ENCODE measurements around the gene SLC2A1.
A peak's percentile ranks its signal among the peaks of the same experiment; 100 is the strongest.
"Not testable (repeated sequence)": the region's sequence is repeated elsewhere in the genome, so short reads cannot be mapped to it uniquely, and the experiment has no call there.

SLC2A1 gene

DNA sequence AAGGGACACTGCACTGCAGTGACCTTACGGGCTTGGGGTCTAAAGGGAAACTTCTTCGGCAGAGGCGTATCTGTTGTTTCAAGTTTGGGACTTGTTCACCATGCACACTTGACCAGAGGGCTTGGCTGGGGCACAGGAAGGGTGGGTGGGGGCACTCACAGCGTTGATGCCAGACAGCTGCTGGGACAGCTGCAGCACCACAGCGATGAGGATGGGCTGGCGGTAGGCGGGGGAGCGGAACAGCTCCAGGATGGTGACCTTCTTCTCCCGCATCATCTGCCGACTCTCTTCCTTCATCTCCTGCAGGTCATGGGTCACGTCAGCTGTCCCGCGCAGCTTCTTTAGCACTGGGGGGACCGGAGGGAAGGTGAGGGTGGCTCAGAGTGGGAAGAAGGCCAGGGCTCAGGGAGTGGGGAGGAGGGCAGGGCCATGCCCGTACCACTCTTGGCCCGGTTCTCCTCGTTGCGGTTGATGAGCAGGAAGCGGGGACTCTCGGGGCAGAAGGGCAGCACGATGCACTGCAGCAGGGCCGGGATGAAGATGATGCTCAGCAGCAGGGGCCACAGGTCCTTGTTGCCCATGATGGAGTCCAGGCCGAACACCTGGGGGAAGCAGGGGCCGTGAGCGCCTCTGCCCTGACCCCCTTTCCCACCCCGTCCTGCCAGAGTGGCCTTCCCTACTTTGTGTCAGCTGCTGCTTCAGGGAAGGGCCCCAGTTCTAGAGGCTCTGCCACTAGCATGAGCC is 29.1 kb downstream of the SLC2A1 start:
- no peak for DNase-seq (ENCODE audit: low read depth in 3 of 3)

DNA sequence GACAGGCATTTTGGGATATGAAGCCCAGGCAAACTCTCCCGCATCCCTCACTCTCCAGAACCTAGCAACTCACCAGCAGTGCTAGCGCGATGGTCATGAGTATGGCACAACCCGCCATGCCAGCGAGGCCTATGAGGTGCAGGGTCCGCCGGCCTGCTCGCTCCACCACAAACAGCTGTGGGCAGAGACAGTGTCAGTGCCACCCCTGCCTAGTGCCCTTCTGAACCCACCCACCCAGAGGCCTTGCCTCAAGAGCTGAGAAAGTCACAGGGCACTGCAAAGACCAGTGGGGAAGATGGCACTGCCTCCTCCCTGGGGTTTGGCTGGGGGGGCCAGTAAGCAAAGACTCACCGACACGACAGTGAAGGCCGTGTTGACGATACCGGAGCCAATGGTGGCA is 29.8 kb downstream of the SLC2A1 start:
- no peak for DNase-seq (ENCODE audit: low read depth in 3 of 3)

DNA sequence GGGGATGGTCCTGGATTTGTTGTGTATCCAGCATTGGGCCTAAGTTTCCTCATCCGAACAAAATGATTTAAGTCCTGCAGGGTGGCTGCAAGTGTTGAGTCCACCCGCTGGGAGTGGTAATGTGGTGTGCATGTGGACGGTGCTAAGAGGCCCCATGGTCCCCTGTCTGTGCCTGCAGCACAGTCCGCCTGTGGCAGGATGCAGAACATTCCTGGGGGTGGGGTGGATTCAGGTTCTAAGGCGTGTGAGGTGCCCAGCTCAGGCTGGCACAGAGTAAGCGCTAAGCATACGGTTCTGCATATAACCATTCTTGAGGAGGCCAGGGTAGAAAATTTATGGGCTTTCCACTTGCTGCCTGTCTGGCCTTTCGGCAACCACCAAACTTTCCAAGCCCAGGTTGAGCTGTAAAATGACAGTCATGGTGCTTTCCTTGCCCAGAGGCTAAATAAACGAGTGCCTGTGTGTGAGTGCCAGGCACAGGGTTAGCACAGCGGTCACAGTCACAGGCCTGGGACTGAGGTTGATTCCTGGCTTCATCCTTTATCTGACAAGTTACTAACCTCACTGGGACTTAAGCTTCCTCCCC is 30.7 kb downstream of the SLC2A1 start:
- no peak for DNase-seq (ENCODE audit: low read depth in 3 of 3)

DNA sequence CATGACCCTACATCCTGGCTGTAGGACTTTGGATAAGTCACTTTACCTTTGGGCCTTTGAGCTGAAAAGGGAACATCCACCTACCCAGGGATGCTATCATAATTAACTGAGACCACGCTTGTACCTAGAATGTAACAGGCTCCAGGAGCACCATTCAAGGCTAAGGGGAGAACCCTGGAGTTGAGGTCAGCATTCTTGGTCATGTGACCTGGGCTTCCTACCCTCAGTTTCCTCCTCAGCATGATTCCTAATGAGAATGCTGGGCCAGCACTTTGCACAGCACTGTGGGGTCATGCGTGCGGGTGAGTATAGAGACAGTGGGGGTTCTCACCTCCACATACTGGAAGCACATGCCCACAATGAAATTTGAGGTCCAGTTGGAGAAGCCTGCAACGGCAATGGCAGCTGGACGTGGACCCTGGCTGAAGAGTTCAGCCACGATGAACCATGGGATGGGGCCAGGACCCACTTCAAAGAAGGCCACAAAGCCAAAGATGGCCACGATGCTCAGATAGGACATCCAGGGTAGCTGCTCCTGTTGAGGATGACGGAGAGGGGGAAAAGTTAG is 31.3 kb downstream of the SLC2A1 start:
- no peak for DNase-seq (ENCODE audit: low read depth in 3 of 3)

DNA sequence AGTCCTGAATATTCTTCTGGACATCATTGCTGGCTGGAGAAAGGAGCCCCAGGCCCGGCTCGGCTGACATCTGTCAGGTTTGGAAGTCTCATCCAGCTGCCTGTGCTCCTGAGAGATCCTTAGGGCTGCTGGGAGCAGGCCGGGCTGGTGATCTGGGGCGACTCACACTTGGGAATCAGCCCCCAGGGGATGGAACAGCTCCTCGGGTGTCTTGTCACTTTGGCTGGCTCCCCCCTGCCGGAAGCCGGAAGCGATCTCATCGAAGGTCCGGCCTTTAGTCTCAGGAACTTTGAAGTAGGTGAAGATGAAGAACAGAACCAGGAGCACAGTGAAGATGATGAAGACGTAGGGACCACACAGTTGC is 31.8 kb downstream of the SLC2A1 start:
- no peak for DNase-seq (ENCODE audit: low read depth in 3 of 3)

DNA sequence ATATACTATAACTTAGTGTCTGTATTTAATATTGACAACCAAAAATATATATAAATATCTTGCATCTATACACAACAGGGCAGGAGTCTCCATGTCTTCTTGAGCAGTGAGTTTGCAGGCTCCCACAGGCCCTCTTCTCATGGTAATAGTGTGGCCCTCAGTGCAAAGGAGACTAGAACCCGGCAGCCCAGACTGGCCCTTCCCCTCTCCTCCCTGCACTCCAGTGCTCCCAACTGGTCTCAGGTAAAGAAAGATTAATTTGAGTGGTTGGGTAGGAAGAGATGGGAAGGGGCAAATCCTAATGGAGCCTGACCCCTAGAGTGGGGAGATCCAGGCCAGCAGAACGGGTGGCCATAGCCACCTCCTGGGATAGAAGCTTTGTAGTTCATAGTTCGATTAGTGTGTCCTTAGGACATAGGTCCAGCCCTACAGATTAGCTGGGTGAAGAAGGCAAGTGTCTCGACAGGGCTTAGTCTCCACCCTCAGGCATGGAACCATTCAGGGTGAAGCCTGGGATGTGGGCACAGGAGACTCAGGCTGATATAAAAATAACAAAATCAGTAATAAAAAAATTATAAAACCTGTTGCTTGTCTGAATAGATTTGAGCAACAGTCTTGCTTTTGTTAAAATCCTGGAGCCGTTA is 32.3 kb downstream of the SLC2A1 start:
- DNase-seq (ENCODE audit: low read depth in 3 of 3) = no peak

DNA sequence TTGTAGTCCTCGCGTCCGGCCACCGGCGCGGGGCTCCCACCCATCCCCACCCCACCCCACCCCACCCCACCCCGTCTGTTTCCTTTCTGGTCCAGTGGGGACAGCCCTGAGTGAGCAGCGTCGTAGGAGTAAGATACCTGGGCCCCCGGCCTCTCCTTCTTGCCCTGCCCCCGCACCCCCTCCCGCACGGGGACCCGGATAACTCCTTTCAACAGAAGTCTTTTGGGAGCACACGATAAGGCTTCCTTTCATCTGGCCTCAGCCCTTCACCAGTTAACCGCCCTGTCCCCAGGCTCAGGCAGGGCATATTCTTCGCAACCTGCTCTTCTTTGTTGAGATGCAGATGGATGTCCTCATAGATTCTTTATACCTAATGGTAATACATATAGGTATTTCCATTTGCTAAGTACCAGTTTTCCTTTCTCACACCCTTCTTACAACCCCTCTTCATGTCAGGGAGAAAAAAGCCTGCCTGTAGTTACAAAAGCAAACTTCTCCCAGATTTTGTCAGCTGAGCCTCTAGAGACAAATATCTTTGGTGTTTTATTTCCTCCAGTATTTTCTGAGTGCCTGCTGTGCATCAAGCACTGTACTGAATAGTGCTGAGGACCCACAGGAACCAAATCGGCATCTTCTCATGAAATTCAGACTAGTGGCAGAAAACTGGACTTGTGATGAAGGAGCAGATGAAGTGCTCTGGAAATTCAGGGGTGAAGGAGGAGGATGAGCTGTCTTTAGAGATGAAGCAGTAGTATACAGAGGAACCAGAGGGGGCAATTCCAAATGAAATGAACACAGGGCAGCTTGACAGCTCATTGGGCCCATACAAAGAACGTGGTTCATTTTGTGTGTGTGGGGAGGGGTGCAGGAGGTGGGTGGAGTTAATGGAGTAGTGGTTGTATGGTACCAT is 33.6 kb downstream of the SLC2A1 start:
- no peak for DNase-seq (ENCODE audit: low read depth in 3 of 3)

DNA sequence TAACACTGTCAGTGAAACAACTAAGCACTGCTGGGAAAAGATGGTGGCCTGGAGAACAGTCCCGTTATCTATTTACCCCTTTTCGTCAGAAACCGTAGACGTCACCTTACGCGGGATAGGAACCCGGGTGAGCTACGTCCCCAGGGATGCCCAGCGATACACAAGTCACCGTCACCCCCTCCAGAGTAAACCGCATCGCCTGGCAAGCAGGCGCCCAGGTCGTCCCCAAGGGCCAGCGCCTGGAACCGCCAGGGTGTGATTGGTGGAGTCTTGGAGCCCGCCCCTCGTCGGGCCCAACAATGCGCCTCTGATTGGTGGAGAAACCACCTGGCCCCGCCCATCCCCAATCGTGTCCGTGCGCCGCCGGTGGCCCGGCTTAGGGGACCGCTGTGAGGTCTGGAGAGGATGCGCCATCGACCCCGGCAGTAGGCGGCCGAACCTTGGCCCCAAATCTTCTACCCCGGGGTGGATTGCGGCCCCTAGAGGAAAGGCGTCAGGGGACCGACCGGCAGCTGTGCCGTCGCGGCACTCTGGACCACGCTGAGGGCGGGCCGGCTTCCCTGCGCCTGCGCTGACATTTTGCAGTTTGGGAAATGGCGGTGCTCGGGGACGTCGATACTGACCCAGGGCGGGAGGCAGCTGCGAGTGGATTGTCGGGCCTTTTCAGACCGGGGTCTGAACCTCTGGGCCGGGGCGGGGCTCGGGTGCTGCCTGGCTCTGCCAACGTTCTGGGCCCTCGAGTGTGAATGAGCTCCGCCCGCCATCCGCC is 34.4 kb downstream of the SLC2A1 start:
- DNase-seq (ENCODE audit: low read depth in 3 of 3) = peak; percentile 83 to 87 (median 86)

DNA sequence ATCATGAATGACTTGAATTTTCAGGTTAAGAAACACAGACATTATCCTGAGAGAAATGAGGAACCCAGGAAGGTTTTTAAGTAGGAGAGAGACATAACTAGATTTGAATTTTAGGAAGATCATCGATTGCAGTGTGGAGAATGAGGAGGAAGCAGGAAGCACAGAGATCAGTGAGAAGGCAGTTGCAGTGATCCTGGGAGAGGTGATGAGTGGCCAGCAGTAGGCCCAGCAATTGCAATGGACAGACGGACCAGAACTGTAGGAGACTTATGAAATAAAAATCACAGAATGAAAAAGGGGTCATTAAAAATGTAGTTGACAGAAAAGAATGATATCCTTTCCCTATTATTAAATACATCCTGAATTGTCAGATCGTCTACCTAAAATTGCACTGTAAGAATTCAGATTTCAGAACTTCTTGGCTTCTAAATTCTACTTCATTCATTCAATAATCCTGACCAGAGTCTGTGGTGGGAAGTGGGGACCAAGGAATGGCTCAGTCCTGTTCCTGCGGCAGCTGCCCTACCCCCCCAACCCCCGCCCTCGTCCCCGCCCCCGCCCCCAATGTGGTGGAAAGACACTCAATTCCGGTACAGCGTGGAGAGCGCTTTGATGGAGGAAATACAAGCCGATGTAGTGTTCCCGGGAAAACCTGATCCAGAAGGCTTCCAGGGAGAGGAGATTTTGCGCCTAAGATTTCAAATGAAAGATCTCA is 35.1 kb downstream of the SLC2A1 start:
- no peak for DNase-seq (ENCODE audit: low read depth in 3 of 3)

DNA sequence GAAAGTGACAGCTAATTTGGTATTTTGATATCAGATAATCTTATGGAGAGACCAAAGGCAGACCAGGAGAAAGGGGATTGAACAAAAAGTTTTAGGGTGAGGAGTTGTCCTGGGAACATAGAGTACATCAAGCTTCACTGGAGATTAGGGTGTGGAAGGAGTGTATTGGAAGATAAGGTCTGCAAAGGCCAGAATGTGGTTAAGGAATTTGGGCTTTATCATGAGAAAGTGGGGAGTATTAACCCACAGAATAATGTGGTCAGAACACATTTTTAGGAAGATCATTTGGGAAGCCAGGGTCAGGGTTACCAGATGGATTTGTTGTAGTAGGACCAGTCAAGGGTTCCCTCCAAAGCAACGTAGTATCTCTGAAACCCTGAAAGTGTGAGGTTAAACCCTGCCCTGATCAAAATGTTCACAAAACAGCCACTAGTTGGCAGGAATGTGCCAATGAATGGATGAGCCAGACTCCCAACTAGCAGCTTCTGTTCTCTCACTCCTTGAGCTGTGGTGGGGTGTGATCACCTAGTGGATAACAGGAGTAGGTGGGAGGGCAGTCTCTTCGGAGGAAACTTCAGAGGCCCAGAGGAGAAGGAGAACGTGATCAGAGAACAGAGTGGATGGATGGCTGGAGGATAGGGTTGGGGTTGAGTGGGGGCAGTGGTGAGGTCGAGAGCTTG is 35.8 kb downstream of the SLC2A1 start:
- DNase-seq (ENCODE audit: low read depth in 3 of 3) = peak in 2 of 3 experiments; percentile 18 to 29

DNA sequence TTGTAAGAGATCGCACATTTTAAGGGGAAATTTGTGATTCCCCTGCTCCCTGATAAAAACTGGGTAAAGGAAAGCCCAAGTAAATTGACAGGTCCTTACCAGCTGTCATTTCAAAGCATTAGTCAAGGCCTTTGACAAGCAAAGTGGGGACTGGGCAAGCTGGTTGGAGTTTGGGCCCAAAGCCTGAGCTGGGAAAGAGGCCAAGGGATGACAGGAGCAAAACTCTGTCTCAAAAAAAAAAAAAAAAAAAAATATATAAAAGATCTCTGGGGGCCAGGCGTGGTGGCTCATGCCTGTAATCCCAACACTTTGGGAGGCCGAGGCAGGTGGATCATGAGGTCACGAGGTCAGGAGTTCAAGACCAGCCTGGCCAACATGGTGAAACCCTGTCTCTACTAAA is 36.9 kb downstream of the SLC2A1 start:
- DNase-seq (ENCODE audit: low read depth in 3 of 3) = no peak

DNA sequence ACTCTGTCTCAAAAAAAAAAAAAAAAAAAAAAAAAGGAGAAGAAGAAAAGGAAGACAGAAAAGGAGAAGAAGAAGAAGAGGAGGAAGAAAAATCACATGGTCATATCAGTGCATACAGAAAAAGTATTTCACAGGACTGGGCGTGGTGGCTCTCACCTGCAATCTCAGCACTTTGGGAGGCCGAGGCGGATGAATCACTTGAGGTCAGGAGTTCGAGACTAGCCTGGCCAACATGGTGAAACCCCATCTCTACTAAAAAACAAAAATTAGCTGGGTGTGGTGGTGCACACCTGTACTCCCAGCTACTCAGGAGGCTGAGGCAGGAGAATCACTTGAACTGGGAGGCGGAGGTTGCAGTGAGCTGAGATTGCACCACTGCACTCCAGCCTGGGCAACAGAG is 39.0 kb downstream of the SLC2A1 start:
- DNase-seq (ENCODE audit: low read depth in 3 of 3) = not testable (repeated sequence)

DNA sequence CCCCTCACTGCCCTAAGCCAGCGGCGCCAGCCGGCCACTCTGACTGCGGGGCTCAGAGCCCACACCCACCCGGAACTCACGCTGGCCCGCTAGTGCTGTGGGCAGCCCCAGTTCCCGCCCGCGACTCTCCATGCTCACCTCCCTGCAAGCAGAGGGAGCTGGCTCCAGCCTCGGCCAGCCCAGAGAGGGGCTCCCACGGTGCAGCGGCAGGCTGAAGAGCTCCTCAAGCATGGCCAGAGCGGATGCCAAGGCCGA is 41.5 kb downstream of the SLC2A1 start:
- DNase-seq (ENCODE audit: low read depth in 3 of 3) = no peak

DNA sequence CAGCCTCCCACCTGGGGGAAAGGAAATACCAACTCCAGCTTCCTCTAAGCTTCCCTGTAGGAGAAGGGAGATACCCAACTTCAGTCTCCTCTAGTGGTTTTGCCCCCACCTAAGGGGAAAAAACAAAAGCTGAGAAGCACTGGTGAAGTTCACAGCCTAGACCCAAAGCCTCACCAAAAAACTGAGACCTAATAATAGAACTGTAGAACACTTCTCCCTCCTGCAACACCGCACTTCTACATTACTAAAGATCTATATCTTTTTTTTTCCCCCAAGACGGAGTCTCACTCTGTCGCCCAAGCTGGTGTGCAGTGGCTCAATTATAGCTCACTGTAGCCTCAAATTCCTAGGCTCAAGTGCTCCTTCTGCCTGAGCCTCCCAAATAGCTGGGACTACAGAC is 43.2 kb downstream of the SLC2A1 start:
- DNase-seq (ENCODE audit: low read depth in 3 of 3) = no peak

DNA sequence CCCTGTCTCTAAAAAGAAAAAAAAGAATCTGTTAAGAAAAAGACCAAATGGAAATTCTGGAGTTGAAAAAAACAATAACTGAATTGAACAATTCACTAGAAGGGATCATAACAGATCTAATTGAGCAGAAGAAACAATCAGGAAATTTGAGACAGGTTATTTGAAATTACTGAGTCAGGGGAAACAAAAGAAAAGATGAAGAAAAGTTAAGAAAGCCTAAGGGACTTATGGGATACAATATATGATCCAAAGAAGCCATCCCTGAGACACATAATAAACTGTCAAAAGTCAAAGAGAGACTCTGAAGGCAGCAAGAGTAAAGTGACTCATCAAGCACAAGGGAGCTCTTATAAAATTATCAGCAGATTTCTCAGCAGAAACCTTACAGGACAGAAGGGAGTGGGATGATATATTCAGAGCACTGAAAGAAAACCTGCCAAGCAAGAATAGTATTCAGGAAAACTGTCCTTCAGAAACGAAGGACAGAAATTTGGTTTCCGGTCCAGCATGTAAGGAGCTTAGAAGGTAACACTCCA is 44.5 kb downstream of the SLC2A1 start:
- no peak for DNase-seq (ENCODE audit: low read depth in 3 of 3)

DNA sequence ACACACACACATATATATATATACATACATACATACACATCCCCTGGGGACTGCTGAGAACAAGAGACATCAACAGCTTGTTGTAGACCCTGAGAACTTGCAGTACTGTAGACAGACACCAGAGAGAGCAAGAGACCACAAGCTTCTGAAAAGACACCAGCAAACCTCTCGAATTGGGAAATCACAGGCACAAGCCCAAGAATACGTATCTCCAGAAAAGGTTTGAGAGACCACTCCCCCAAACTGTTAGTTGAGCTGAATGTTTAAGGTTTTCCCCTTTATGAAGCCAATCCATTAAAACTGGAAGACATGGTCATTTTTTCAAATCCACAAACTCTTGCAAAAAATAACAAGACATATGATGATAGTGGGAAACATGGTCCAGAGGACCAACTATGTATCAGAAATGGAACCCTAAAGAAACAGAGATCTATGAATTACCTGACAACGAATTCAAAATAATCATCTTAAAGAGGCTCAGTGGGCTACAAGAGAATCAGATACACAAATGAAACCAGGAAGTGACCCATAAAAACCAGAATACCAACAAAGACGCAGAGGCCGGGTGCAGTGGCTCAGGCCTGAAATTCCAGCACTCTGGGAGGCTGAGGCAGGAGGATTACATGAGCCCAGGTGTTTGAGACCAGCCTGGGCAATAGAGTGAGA is 45.1 kb downstream of the SLC2A1 start:
- peak in 2 of 3 experiments; percentile 29 to 32 for DNase-seq (ENCODE audit: low read depth in 3 of 3)

DNA sequence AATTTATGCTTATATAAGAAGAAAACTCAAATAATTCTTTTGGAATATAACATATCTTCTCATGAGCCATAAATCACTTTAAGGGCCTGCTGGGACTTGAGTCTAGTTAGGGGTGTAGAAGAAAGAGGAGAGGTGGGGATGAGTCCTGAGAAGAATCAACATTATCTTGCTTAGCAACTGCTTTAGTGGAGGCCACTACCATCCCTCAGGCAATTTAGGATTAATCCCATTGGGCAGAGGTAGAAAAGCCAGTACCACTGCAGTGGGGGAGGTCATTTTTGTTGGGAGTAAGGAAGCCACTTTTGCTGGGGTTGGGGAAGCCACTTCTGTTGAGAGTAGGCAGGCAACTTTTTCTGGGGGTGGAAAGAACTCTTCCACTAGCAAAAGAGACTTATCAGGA is 47.7 kb downstream of the SLC2A1 start:
- no peak for DNase-seq (ENCODE audit: low read depth in 3 of 3)

DNA sequence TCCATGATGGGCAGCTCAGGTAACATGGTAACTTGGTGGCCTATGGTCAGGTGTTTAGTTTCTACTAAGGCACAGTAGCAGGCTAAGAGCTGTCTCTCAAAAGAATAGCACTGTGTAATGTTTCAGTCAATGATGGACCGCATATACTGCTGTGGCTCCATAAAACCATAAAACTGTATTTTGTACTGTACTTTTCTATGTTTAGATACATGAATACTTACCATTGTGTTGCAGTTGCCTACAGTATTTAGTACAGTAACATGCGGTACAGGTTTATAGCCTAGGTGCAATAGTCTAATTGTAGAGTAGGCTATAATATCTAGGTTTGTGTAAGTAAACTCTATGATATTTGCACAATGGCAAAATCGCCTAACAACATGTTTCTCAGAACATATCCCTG is 50.6 kb downstream of the SLC2A1 start:
- no peak for DNase-seq (ENCODE audit: low read depth in 3 of 3)

DNA sequence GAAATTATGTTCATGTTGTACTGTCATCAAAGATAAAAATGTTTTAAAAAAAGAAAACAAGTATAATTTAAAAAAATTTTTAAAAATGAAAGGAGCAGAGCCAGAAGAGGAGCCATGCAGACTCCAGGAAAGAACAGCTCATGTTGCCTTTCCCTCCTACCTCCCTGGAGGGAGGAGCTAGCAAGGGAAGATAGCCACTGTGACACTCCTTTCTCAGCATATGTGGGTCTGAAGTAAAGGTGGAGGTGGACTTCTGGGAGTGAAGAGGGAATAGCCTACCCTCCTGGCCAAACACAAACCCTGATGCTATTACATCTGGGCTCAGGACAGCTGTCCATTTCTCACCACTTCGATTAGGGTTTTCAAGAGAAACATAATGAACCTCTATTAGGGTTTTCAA is 54.2 kb downstream of the SLC2A1 start:
- DNase-seq (ENCODE audit: low read depth in 3 of 3) = no peak

Measured in stimulated activated CD4-positive, alpha-beta T cell treated with anti-CD3 and anti-CD28 coated beads, TNF-alpha, amount 100 ng/mL, for 4 hours (primary cell).